WTC11 (cell line): Measurements from ENCODE around the gene UBC. TPM values are rescaled to one million over a fixed set of nuclear protein-coding genes. Genes with fewer than 3 reads are reported as not detected.
A peak's percentile ranks its signal among the peaks of the same experiment; 100 is the strongest.

ENCODE experiments used
- ATAC-seq: fragments of 200-7000 bp; cut with Tn5 transposase; 2 replicates; pipeline ENCODE4 v1.10.0; 2021; ENCODE audit warnings: mild to moderate bottlenecking, moderate library complexity
- CTCF ChIA-PET: fragments of 300-600 bp; sonication (Branson Sonifier 250); formaldehyde crosslinking; loops from one replicate; lab custom pipeline; 2021; ENCODE audit warnings: antibody characterized with exemption; lab: Charles Lee
- POLR2A ChIA-PET: fragments of 350-600 bp; sonication (Branson Sonifier 250); formaldehyde crosslinking; loops from one replicate; lab custom pipeline; 2021; ENCODE audit warnings: antibody characterized with exemption; lab: Charles Lee
- DNase-seq: peaks from one replicate; pipeline ENCODE4 v3.0.0; 2021; ENCODE audit warnings: low spot score
- H3K27ac Mint-ChIP-seq: 2 replicates; pipeline ENCODE4 v1.8.0; 2021; ENCODE audit warnings: mixed read lengths
- H3K27me3 Mint-ChIP-seq: 2 replicates; pipeline ENCODE4 v1.8.0; 2021; ENCODE audit warnings: low read depth, mild to moderate bottlenecking, moderate library complexity, mixed read lengths
- H3K36me3 Mint-ChIP-seq: 2 replicates; pipeline ENCODE4 v1.8.0; 2021; ENCODE audit warnings: mixed read lengths
- H3K4me1 Mint-ChIP-seq: 2 replicates; pipeline ENCODE4 v1.8.0; 2022; ENCODE audit warnings: mixed read lengths
- H3K4me3 Mint-ChIP-seq: 2 replicates; pipeline ENCODE4 v1.8.0; 2021; ENCODE audit warnings: mild to moderate bottlenecking, moderate library complexity, mixed read lengths
- H3K9me3 Mint-ChIP-seq: 2 replicates; pipeline ENCODE4 v1.8.0; 2021; ENCODE audit warnings: mixed read lengths
- AFF4 ChIP-seq: sonication (generic); formaldehyde crosslinking; IDR thresholded peaks from 2 replicates; pipeline ENCODE4 v1.8.1; 2023; ENCODE audit warnings: mild to moderate bottlenecking, missing genetic modification reagents, borderline replicate concordance
- ARID4B ChIP-seq: sonication (generic); formaldehyde crosslinking; IDR thresholded peaks from 2 replicates; pipeline ENCODE4 v1.8.0; 2023; ENCODE audit warnings: missing genetic modification reagents, mild to moderate bottlenecking, borderline replicate concordance
- ATF1 ChIP-seq: sonication (generic); formaldehyde crosslinking; IDR thresholded peaks from 2 replicates; pipeline ENCODE4 v1.8.1; 2023; ENCODE audit warnings: mild to moderate bottlenecking, moderate library complexity, missing genetic modification reagents
- ATF6 ChIP-seq: sonication (generic); formaldehyde crosslinking; IDR thresholded peaks from 2 replicates; pipeline ENCODE4 v1.8.1; 2023; ENCODE audit warnings: mild to moderate bottlenecking, missing genetic modification reagents
- CDX4 ChIP-seq: fragments of 250-450 bp; sonication (Bioruptor Pico); IDR thresholded peaks from 2 replicates; pipeline ENCODE4 v1.9.0; 2021; ENCODE audit warnings: moderate library complexity, mild to moderate bottlenecking, inconsistent platforms, borderline replicate concordance
- ESRRA ChIP-seq: sonication (generic); formaldehyde crosslinking; IDR thresholded peaks from 2 replicates; pipeline ENCODE4 v1.8.1; 2022; ENCODE audit warnings: mild to moderate bottlenecking, missing genetic modification reagents, borderline replicate concordance
- ETV6 ChIP-seq: sonication (generic); formaldehyde crosslinking; IDR thresholded peaks from 2 replicates; pipeline ENCODE4 v1.8.1; 2022; ENCODE audit warnings: mild to moderate bottlenecking, missing genetic modification reagents
- HMGA2 ChIP-seq: fragments of 250-450 bp; sonication (Bioruptor Pico); IDR thresholded peaks from 2 replicates; pipeline ENCODE4 v1.4.0; 2021; ENCODE audit warnings: mild to moderate bottlenecking, moderate library complexity
- MAX ChIP-seq: sonication (generic); formaldehyde crosslinking; IDR thresholded peaks from 2 replicates; pipeline ENCODE4 v1.8.0; 2022; ENCODE audit warnings: mild to moderate bottlenecking, missing genetic modification reagents
- NFYB ChIP-seq: sonication (generic); formaldehyde crosslinking; conservative IDR thresholded peaks from 2 replicates; pipeline ENCODE4 v1.8.0; 2022; ENCODE audit warnings: low read depth, missing genetic modification reagents
- NR3C1 ChIP-seq: sonication (generic); formaldehyde crosslinking; conservative IDR thresholded peaks from 2 replicates; pipeline ENCODE4 v1.8.1; 2023; ENCODE audit warnings: low read depth, mild to moderate bottlenecking, missing genetic modification reagents
- PRRX2 ChIP-seq: fragments of 250-450 bp; sonication (Bioruptor Pico); IDR thresholded peaks from 2 replicates; pipeline ENCODE4 v1.8.0; 2021; ENCODE audit warnings: mild to moderate bottlenecking
- SP1 ChIP-seq: sonication (generic); formaldehyde crosslinking; conservative IDR thresholded peaks from 2 replicates; pipeline ENCODE4 v1.8.1; 2022; ENCODE audit warnings: missing genetic modification reagents
- USF1 ChIP-seq: sonication (generic); formaldehyde crosslinking; IDR thresholded peaks from 2 replicates; pipeline ENCODE4 v1.8.0; 2022; ENCODE audit warnings: mild to moderate bottlenecking, missing genetic modification reagents
- USF2 ChIP-seq: sonication (generic); formaldehyde crosslinking; IDR thresholded peaks from 2 replicates; pipeline ENCODE4 v1.8.1; 2023; ENCODE audit warnings: mild to moderate bottlenecking, missing genetic modification reagents, moderate library complexity
- ZNF121 ChIP-seq: sonication (generic); formaldehyde crosslinking; IDR thresholded peaks from 2 replicates; pipeline ENCODE4 v1.8.0; 2023; ENCODE audit warnings: missing genetic modification reagents
- ZNF396 ChIP-seq: fragments of 250-450 bp; sonication (Bioruptor Pico); IDR thresholded peaks from 2 replicates; pipeline ENCODE4 v1.8.0; 2021; ENCODE audit warnings: mild to moderate bottlenecking, moderate library complexity, borderline replicate concordance
- ZNF416 ChIP-seq: fragments of 250-450 bp; sonication (Bioruptor Pico); IDR thresholded peaks from 2 replicates; pipeline ENCODE4 v1.9.0; 2021; ENCODE audit warnings: mild to moderate bottlenecking, inconsistent platforms
- ZNF423 ChIP-seq: fragments of 250-450 bp; sonication (Bioruptor Pico); IDR thresholded peaks from 2 replicates; pipeline ENCODE4 v2.1.2; 2022; ENCODE audit warnings: mild to moderate bottlenecking, moderate library complexity
- ZNF671 ChIP-seq: fragments of 250-450 bp; sonication (Bioruptor Pico); IDR thresholded peaks from 2 replicates; pipeline ENCODE4 v1.8.0; 2021; ENCODE audit warnings: mild to moderate bottlenecking
- total RNA-seq: library from RNA; stranded (reverse); gene quantifications from 3 replicates; pipeline ENCODE4 v1.2.3, GENCODE V29; 2021

The UBC gene
- total RNA-seq, 1 experiment from 2014 or later = 530 TPM

- ATAC-seq = no peak
- no peak overlapping the region for H3K4me3 Mint-ChIP-seq
- H3K36me3 Mint-ChIP-seq = no peaks in the 10 kb centered on the region
- DNase-seq = no peak
- ChIA-PET POLR2A (no interaction called here), CTCF (no interaction called here)
- H3K27ac Mint-ChIP-seq = no peak overlapping the region
- H3K27me3 Mint-ChIP-seq = no peaks in the 10 kb centered on the region; the same call in 1 of the 2 replicates
- TF ChIP-seq USF1 (0 out of 2 replicates have a peak, but pooled peaks have one; percentile 29), MAX (no peak), NFYB (CRISPR knock-in tag) (0 out of 2 replicates have a peak, but pooled peaks have one; percentile 11), ZNF121 (CRISPR knock-in tag) (no peak), HMGA2 (CRISPR knock-in tag) (no peak), ZNF416 (CRISPR knock-in tag) (no peak), ATF1 (no peak), ATF6 (CRISPR knock-in tag) (no peak), CDX4 (no peak), PRRX2 (CRISPR knock-in tag) (no peak), ETV6 (CRISPR knock-in tag) (no peak), ZNF396 (CRISPR knock-in tag) (no peak), ZNF423 (CRISPR knock-in tag) (no peak), ZNF671 (CRISPR knock-in tag) (no peak)
- TF ChIP-seq, all 79 proteins: peak for 2
- Mint-ChIP-seq H3K9me3 (no peaks in the 10 kb centered on the region), H3K4me1 (peaks cover 4% of the 10 kb centered on the region; the same call in 1 of the 2 replicates)
Measured at GRCh38 chr12:124877423-124877822, 37.0 kb downstream of the UBC start.

- POLR2A ChIA-PET = no interaction called here
- no peaks in the 10 kb centered on the region for H3K36me3 Mint-ChIP-seq
- no peak overlapping the region for H3K4me3 Mint-ChIP-seq
- CTCF ChIA-PET = interaction anchor here (0.7 kb wide), 1 partner anchor 26 kb away, joined by 3 read pairs; no protein-coding TSS in a partner anchor
- no peak for TF ChIP-seq USF2 (CRISPR knock-in tag)
- TF ChIP-seq NR3C1 (CRISPR knock-in tag) = no peak
- TF ChIP-seq AFF4 (CRISPR knock-in tag) = no peak
- no peak for TF ChIP-seq ESRRA
- TF ChIP-seq SP1 (CRISPR knock-in tag) = no peak
- no peak for TF ChIP-seq ZNF121 (CRISPR knock-in tag)
- no peak for TF ChIP-seq ARID4B
- H3K9me3 Mint-ChIP-seq = no peaks in the 10 kb centered on the region
- DNase-seq (no peak), ATAC-seq (no peak)
- H3K27ac Mint-ChIP-seq = no peak overlapping the region
- no peaks in the 10 kb centered on the region; the same call in 1 of the 2 replicates for H3K27me3 Mint-ChIP-seq
- 0 out of 2 replicates have a peak, but pooled peaks cover 1% of the 10 kb centered on the region for H3K4me1 Mint-ChIP-seq
Measured at GRCh38 chr12:124876171-124876570, 38.3 kb downstream of the UBC start.
